DND-41 (cell line): ENCODE results near the gene GFM1.

Experiments used
- CTCF ChIP-seq: IDR thresholded peaks from 2 replicates; pipeline ENCODE4 v1.5.1; 2012; ENCODE audit warnings: borderline replicate concordance, low read length, moderate library complexity, mild to moderate bottlenecking; ENCODE audit not compliant: poor library complexity, severe bottlenecking; ENCODE audit errors: extremely low read depth
- EZH2 ChIP-seq: IDR thresholded peaks from 3 replicates; pipeline ENCODE4 v1.6.1; 2012; ENCODE audit warnings: borderline replicate concordance, low read depth, mild to moderate bottlenecking, moderate library complexity, low read length, inconsistent platforms; ENCODE audit not compliant: severe bottlenecking

GRCh38 chr3:158739661-158740060 is 95.3 kb downstream of the GFM1 start:
- TF ChIP-seq CTCF (no peak), EZH2 (no peak)
